Fibroblast of skin of right biceps (primary cell): ENCODE data around the gene AGPAT4.

Source experiments
- DNase-seq: peaks from one replicate; pipeline ENCODE4 v3.0.0-alpha.2; 2013

AGPAT4 gene

GRCh38 chr6:161161889-161162624, 111.8 kb downstream of the AGPAT4 start:
- peak; percentile 59 for DNase-seq

DNA sequence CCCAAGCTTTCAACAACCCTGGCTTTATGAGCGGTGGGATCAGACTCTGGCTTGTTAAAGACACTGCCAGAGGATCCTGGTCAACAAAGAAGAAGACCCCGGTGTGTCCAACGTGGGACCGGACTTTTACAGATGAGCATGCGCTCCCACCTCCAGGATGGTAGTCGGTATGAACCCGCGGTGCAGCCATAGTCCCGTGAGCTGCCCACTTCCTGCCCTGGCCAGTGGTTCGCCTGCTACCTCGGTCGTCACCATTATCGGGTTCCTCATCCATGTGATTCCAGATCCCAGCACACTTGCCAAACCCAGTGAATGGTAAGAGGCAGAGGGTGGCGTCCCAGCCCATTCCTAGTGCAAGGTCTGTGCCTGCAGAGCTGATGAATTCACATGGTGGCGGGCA, 112.7 kb downstream of the AGPAT4 start:
- DNase-seq = no peak

GRCh38 chr6:161154796-161155335, 119.0 kb downstream of the AGPAT4 start:
- DNase-seq = no peak

- DNase-seq = no peak
Measured at GRCh38 chr6:161153725-161154124, 120.1 kb downstream of the AGPAT4 start.

GRCh38 chr6:161152907-161153662, 120.8 kb downstream of the AGPAT4 start:
- DNase-seq = no peak

GRCh38 chr6:161152527-161152862, 121.4 kb downstream of the AGPAT4 start:
- no peak for DNase-seq

GRCh38 chr6:161151660-161152526, 122.0 kb downstream of the AGPAT4 start:
- DNase-seq = no peak

DNA sequence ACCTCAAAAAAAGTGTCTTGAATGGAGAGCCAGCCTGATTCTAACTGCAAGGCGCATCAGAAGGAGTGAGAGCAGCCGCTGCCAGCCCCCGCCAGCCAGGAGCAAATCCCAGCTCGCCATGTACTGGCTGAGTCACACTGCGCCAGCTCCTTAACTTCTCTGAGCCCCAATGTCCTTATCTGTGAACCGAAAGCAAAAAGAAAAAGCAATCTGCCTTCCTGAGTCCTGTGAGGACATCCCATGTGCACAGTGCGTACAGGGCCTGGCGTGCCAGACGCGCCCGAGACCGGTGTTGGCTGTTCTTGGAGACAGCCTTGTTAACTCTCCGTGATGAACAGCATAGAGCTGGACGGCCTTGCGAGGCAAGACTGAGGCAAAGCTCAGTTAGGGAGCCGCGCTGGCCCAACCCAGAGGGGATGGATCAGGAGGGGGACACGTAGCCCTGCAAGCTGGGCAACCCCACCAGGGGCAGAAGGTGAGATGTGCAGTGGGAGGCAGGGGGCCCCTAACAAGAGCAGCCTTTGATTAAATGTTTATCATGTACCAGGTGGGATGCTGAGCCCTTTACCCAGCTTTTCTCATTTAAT, 122.7 kb downstream of the AGPAT4 start:
- DNase-seq = no peak

DNA sequence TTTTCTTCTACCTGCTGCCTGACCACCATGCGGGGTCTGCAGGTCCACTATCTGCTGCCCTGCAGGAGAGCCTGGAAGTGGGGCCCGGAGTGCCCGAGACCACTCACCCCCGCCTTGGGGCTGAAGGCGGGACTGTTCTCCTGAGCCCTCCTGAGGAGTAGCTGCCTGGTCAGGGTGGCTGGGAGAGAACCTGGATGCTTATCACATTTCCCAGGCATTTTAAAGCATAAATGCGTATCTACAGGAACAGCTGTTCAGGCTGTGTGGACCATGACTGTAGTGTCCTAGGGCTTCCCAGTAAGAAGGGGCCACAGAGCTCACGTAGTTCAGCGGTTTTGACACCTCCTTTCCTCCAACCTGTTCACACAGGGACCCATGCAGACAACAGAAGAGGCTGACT, 123.3 kb downstream of the AGPAT4 start:
- no peak for DNase-seq

DNA sequence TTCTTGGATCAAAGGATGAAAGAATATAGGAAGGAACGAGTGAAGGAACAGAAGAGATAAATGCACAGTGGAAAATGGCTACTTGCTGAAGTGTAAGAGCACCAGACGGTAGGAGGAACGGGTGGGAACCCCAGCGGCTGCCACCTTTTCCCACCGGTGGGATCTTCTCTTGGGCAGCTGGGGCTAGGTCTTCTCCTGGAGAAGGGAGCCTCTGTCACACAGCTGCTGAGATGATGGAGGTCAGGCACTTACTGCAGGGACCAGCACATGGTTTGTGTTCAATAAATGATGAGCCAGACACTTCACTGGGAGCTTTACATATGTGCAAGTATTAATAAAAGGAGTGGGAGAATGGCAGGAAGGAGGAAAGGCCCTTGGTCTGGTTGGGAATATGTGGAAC, 123.7 kb downstream of the AGPAT4 start:
- DNase-seq = no peak

- no peak for DNase-seq
Measured at GRCh38 chr6:161143663-161144430, 130.0 kb downstream of the AGPAT4 start.

GRCh38 chr6:161142957-161143296, 130.9 kb downstream of the AGPAT4 start:
- no peak for DNase-seq

- DNase-seq = no peak
Measured at GRCh38 chr6:161141173-161141572, 132.7 kb downstream of the AGPAT4 start.

GRCh38 chr6:161140554-161140875, 133.3 kb downstream of the AGPAT4 start:
- no peak for DNase-seq

GRCh38 chr6:161139766-161140553, 133.9 kb downstream of the AGPAT4 start:
- no peak for DNase-seq

GRCh38 chr6:161139304-161139765, 134.5 kb downstream of the AGPAT4 start:
- DNase-seq = no peak

DNA sequence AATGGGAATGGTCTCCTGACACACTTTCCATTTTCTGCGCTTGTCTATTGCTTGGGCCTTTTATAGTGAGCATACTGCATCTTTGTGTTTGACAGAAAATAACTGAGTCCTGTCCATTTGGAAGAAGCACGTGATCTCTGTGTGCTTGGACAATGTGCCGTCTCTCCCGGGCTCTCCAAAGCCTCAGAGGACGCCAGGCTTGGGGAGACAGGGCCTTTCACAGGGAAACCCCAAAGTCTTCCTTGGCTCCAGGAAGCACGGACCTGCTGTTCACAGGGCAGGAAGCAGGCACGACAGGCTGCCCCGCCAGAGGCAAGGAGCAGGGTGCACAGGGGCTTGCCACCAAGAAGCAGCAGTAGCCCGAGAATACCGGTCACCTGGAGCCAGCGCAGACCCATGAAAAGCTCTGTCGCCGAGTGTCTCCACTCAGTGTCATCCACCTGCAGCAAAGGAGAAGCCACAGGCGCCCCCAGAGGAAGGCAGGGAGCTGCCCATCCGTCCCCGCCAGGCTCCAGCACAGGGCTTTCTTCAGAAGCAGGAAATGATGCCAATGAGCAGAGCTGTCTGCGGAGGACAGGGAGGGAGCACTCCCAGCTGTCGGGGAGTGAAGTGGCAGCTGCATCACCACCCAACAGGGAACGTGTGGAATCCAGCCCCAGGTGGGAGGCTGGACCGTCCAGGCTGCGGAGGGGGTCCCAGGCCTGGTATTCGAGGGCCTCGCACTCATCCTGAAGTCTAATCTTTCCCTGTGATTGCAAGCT, 135.1 kb downstream of the AGPAT4 start:
- DNase-seq = no peak

GRCh38 chr6:161137839-161138542, 135.9 kb downstream of the AGPAT4 start:
- peak; percentile 25 for DNase-seq

- no peak for DNase-seq
Measured at GRCh38 chr6:161137320-161137719, 136.5 kb downstream of the AGPAT4 start.

- no peak for DNase-seq
Measured at GRCh38 chr6:161136655-161137054, 137.2 kb downstream of the AGPAT4 start.
